ENCODE measurements around the gene CAPN13.

CAPN13 gene

GRCh38 chr2:30752811-30753210 is 54.4 kb downstream of the CAPN13 start:
- TF ChIP-seq CTCF (IDR thresholded peaks at IDR 0.05; ENCODE audit: low read depth, low read length, poor library complexity, severe bottlenecking) = no peak
- H3K9me2 ChIP-seq (replicated peaks; ENCODE audit: control insufficient read depth, low read length) = no peaks in the 10 kb centered on the region

GRCh38 chr2:30747206-30747605 is 60.0 kb downstream of the CAPN13 start:
- Histone ChIP-seq H3K36me3 (ENCODE audit: control insufficient read depth, low read length) (no peaks in the 10 kb centered on the region), H3K4me2 (ENCODE audit: low read length) (no peak overlapping the region), H3K79me2 (ENCODE audit: control insufficient read depth, low read length) (no peaks in the 10 kb centered on the region), H3K27me3 (ENCODE audit: control insufficient read depth, low read length) (no peaks in the 10 kb centered on the region), H3K4me3 (ENCODE audit: low read length) (no peak overlapping the region), H3K9me3 (ENCODE audit: control insufficient read depth, insufficient read depth, low read length) (no peaks in the 10 kb centered on the region), H3F3A (ENCODE audit: control insufficient read depth, insufficient read depth) (no peaks in the 10 kb centered on the region), H3K27ac (ENCODE audit: low read depth, low read length) (no peak overlapping the region), H4K20me1 (ENCODE audit: control insufficient read depth, insufficient read depth, low read depth, low read length) (no peaks in the 10 kb centered on the region), H3K9me2 (replicated peaks; ENCODE audit: control insufficient read depth, low read length) (no peaks in the 10 kb centered on the region), H3K4me1 (ENCODE audit: control insufficient read depth, low read length) (no peaks in the 10 kb centered on the region)
- TF ChIP-seq CTCF (IDR thresholded peaks at IDR 0.05; ENCODE audit: low read depth, low read length, poor library complexity, severe bottlenecking) (no peak), EZH2phosphoT487 (IDR thresholded peaks at IDR 0.05; ENCODE audit: borderline replicate concordance, low read length) (no peak)

More at GRCh38 chr2:30752811-30753210, 54.4 kb downstream of the CAPN13 start:
- no peak overlapping the region for H3K4me3 ChIP-seq (ENCODE audit: low read length)
- no peaks in the 10 kb centered on the region for H3K9me3 ChIP-seq (ENCODE audit: control insufficient read depth, insufficient read depth, low read length)
- H3K36me3 ChIP-seq (ENCODE audit: control insufficient read depth, low read length) = no peaks in the 10 kb centered on the region
- no peaks in the 10 kb centered on the region for H3K27me3 ChIP-seq (ENCODE audit: control insufficient read depth, low read length)
- H4K20me1 ChIP-seq (ENCODE audit: control insufficient read depth, insufficient read depth, low read depth, low read length) = no peaks in the 10 kb centered on the region
- no peak overlapping the region for H3K27ac ChIP-seq (ENCODE audit: low read depth, low read length)
- H3K4me1 ChIP-seq (ENCODE audit: control insufficient read depth, low read length) = no peaks in the 10 kb centered on the region
- no peak overlapping the region for H3K4me2 ChIP-seq (ENCODE audit: low read length)
- no peaks in the 10 kb centered on the region for H3F3A ChIP-seq (ENCODE audit: control insufficient read depth, insufficient read depth)
- no peaks in the 10 kb centered on the region for H3K79me2 ChIP-seq (ENCODE audit: control insufficient read depth, low read length)

GRCh38 chr2:30744823-30745222 is 62.4 kb downstream of the CAPN13 start:
- Histone ChIP-seq H3K4me1 (ENCODE audit: control insufficient read depth, low read length) (no peaks in the 10 kb centered on the region), H3K27ac (ENCODE audit: low read depth, low read length) (no peak overlapping the region), H3K9me2 (replicated peaks; ENCODE audit: control insufficient read depth, low read length) (no peaks in the 10 kb centered on the region), H4K20me1 (ENCODE audit: control insufficient read depth, insufficient read depth, low read depth, low read length) (no peaks in the 10 kb centered on the region), H3K9me3 (ENCODE audit: control insufficient read depth, insufficient read depth, low read length) (no peaks in the 10 kb centered on the region), H3K27me3 (ENCODE audit: control insufficient read depth, low read length) (no peaks in the 10 kb centered on the region), H3K36me3 (ENCODE audit: control insufficient read depth, low read length) (no peaks in the 10 kb centered on the region), H3K79me2 (ENCODE audit: control insufficient read depth, low read length) (no peaks in the 10 kb centered on the region), H3K4me3 (ENCODE audit: low read length) (no peak overlapping the region), H3K4me2 (ENCODE audit: low read length) (no peak overlapping the region), H3F3A (ENCODE audit: control insufficient read depth, insufficient read depth) (no peaks in the 10 kb centered on the region)
- TF ChIP-seq EZH2phosphoT487 (IDR thresholded peaks at IDR 0.05; ENCODE audit: borderline replicate concordance, low read length) (no peak), CTCF (IDR thresholded peaks at IDR 0.05; ENCODE audit: low read depth, low read length, poor library complexity, severe bottlenecking) (no peak)

- no peak overlapping the region for H3K4me3 ChIP-seq (ENCODE audit: low read length)
- no peaks in the 10 kb centered on the region for H3F3A ChIP-seq (ENCODE audit: control insufficient read depth, insufficient read depth)
- H3K27me3 ChIP-seq (ENCODE audit: control insufficient read depth, low read length) = no peaks in the 10 kb centered on the region
- TF ChIP-seq EZH2phosphoT487 (IDR thresholded peaks at IDR 0.05; ENCODE audit: borderline replicate concordance, low read length) (no peak), CTCF (IDR thresholded peaks at IDR 0.05; ENCODE audit: low read depth, low read length, poor library complexity, severe bottlenecking) (no peak)
- no peaks in the 10 kb centered on the region for H4K20me1 ChIP-seq (ENCODE audit: control insufficient read depth, insufficient read depth, low read depth, low read length)
- H3K4me2 ChIP-seq (ENCODE audit: low read length) = no peak overlapping the region
- H3K36me3 ChIP-seq (ENCODE audit: control insufficient read depth, low read length) = no peaks in the 10 kb centered on the region
- H3K27ac ChIP-seq (ENCODE audit: low read depth, low read length) = no peak overlapping the region
- no peaks in the 10 kb centered on the region for H3K9me3 ChIP-seq (ENCODE audit: control insufficient read depth, insufficient read depth, low read length)
- no peaks in the 10 kb centered on the region for H3K9me2 ChIP-seq (replicated peaks; ENCODE audit: control insufficient read depth, low read length)
- no peaks in the 10 kb centered on the region for H3K4me1 ChIP-seq (ENCODE audit: control insufficient read depth, low read length)
- H3K79me2 ChIP-seq (ENCODE audit: control insufficient read depth, low read length) = no peaks in the 10 kb centered on the region
These were observed 65.7 kb downstream of the CAPN13 start for GRCh38 chr2:30741576-30741975.
